ENCODE results near the gene TFAP2C.

DNA sequence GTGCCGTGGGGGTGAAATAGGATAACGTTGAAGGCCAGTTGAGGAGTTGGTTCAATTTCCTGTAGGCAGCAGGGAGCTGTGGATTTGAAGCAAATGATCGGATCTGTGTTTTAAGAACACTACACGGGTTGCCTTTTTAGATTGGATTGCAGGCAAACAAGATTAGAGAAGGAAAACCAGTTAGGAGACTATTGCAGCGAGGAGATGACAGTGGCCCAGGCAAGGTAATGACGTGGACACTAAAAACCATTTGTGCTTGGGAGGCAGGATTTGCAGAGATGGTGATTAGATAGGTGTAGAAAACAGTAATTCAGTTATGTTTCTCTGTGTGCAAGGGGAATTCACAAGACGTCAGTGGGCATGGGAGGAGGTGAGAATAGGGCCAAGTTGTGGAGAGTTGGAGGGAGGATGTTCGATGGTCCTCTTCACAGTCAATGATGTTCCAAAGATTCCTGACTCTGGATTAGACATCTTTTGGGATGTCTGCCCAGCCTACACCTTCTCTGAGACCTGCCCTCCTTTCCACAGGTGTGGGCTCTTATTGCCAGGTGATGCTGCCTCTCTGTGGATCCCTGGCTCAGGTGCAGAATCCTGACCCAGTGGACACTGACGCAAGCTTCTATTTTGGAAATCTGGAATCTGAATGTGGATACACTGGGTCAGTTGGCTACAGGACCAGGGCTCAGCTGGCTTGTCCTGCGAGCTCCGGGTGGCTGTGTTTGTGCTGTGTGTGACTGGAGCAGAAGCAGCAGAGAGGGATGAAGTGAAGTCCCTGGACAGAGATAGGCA lies 54.2 kb downstream of the TFAP2C start:
- TF ChIP-seq, protein P1, sequence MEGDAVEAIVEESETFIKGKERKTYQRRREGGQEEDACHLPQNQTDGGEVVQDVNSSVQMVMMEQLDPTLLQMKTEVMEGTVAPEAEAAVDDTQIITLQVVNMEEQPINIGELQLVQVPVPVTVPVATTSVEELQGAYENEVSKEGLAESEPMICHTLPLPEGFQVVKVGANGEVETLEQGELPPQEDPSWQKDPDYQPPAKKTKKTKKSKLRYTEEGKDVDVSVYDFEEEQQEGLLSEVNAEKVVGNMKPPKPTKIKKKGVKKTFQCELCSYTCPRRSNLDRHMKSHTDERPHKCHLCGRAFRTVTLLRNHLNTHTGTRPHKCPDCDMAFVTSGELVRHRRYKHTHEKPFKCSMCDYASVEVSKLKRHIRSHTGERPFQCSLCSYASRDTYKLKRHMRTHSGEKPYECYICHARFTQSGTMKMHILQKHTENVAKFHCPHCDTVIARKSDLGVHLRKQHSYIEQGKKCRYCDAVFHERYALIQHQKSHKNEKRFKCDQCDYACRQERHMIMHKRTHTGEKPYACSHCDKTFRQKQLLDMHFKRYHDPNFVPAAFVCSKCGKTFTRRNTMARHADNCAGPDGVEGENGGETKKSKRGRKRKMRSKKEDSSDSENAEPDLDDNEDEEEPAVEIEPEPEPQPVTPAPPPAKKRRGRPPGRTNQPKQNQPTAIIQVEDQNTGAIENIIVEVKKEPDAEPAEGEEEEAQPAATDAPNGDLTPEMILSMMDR (IDR thresholded peaks at IDR 0.05; ENCODE audit: insufficient read depth, low read depth, low read length): no peak
- no peak for TF ChIP-seq EZH2 (IDR thresholded peaks at IDR 0.05; ENCODE audit: insufficient read depth, low read length)

Measured in astrocyte (in vitro differentiated cells and primary cell).